ENCODE results near the gene B9D1. TPM values are rescaled to one million over a fixed set of nuclear protein-coding genes. Genes with fewer than 3 reads are reported as not detected.

Gene B9D1
- total RNA-seq, 1 donor from 2014 or later: 5.3 TPM

GRCh38 chr17:19378416-19379360 lies 16.2 kb upstream of the B9D1 start, which contains the start of gene MAPK7:
TSS of gene MAPK7 (plus strand) at chr17:19378498. CDS start at chr17:19378901, 403 bp downstream.
- ATAC-seq (no peak), DNase-seq (ENCODE audit: missing footprints) (no peak)
- intact Hi-C loops (cut with DNase I): loop anchor here (5.0 kb wide), 1 partner anchor 269 kb away; the partner anchor contains the start of gene ALDH3A2

- DNase-seq (ENCODE audit: missing footprints) (peak; percentile 100), ATAC-seq (peak; percentile 98)
- intact Hi-C loops (cut with DNase I): loop anchor here (5.0 kb wide), 1 partner anchor 269 kb away; the partner anchor contains the start of gene ALDH3A2
Measured at GRCh38 chr17:19377602-19378415, 15.3 kb upstream of the B9D1 start.

DNA sequence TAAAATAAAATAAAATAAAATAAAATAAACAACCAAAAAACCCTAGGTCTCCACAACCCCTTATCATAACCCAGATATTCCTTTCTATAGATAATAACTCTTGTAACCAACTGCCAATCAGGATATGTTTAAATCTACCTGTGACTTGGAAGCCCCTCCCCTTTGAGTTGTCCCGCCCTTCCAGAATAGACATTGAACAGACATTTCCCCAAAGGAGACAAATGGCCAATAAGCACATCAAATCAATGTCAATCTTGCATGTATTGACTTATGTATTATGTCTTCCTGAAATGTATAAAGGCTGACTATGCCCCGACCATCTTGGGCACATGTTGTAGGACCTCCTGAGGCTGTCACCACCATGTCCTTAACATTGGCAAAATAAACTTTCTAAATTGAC lies 14.3 kb upstream of the B9D1 start:
- intact Hi-C loops (cut with DNase I): loop anchor here (5.0 kb wide), 1 partner anchor 270 kb away; the partner anchor contains the start of gene ALDH3A2
- DNase-seq (ENCODE audit: missing footprints) (no peak), ATAC-seq (no peak)

DNA sequence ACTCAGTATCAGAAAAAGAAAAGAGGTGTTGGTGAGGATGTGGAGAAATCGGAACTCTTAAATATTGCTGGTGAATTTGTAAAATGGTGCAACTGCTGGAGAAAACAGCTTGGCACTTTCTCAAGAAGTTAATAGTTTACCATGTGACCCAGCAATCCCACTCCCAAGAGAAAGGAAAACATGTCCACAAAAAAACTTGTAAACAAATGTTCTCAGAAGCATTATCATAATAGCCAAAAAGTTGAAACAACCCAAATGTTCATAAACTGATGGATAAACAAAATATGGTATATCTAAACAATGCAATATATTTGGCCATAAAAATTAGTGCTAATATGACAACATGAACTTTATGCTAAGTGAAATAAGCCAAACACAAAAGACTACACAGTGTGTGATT lies 13.2 kb upstream of the B9D1 start:
- intact Hi-C loops (cut with DNase I): loop anchor here (5.0 kb wide), 1 partner anchor 272 kb away; the partner anchor contains the start of gene ALDH3A2

DNA sequence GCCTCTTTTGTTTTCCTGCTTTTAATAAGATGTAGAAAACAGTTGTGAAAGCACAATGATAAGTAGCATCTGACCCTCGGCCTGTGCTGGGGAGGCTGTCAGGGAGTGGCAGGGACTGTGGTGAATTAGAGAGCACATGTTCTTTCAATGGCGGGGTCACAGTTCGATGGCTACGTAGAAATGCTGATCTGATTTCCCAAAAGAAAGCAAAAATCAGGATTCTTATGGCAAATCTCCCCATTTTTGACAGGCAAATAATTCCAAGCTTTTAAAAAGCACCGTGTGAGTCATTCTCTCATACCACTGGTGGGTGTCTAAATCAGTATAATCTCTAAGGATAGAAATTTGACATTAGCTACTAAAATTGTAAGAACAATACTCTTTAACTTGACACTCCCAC lies 11.6 kb upstream of the B9D1 start:
- intact Hi-C loops (cut with DNase I): no loop called here
- ATAC-seq (no peak), DNase-seq (ENCODE audit: missing footprints) (no peak)

More for the DNA sequence above, 13.2 kb upstream of the B9D1 start:
- ATAC-seq (no peak), DNase-seq (ENCODE audit: missing footprints) (no peak)

DNA sequence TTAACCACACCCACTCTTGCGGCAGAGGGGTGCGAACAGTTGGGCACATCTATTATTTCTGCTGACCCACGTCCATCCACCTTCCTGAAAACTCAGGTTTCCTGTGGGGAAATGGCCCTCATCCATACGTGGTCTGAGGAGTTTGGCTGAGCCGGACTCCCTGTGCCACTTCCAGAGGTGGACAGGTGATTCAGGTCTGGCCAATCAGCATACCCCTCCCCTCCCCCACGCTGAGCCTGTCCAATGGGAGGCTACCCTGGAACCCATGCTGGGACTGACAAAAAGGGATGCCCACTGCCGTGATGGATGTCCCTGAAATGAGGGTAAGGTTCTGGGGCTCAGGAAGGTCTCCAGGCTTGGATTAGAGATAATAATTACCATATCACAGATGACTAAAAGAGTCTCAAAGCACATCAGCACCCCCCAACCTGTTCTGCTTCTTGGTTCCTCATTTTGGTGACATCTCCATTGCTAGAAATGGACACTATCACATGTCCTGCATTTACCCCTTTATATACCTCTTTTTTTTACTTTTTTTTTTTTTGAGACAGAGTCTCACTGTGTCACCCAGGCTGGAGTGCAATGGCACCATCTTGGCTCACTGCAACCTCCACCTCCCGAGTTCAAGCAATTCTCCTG lies 10.5 kb upstream of the B9D1 start:
- no peak for DNase-seq (ENCODE audit: missing footprints)
- intact Hi-C loops (cut with DNase I): no loop called here

GRCh38 chr17:19372439-19372838 lies 9.9 kb upstream of the B9D1 start:
- intact Hi-C loops (cut with DNase I): no loop called here
- no peak for DNase-seq (ENCODE audit: missing footprints)
- no peak for ATAC-seq

More for the DNA sequence above, 10.5 kb upstream of the B9D1 start:
- no peak for ATAC-seq

- DNase-seq (ENCODE audit: missing footprints) (no peak), ATAC-seq (no peak)
- intact Hi-C loops (cut with DNase I): no loop called here
Measured at GRCh38 chr17:19372011-19372370, 9.5 kb upstream of the B9D1 start.

GRCh38 chr17:19371259-19372010 lies 8.9 kb upstream of the B9D1 start:
- intact Hi-C loops (cut with DNase I): no loop called here
- no peak for DNase-seq (ENCODE audit: missing footprints)
- no peak for ATAC-seq

- intact Hi-C loops (cut with DNase I): no loop called here
- DNase-seq (ENCODE audit: missing footprints) (no peak), ATAC-seq (peak; percentile 67)
Measured at GRCh38 chr17:19370493-19370960, 8.0 kb upstream of the B9D1 start.

DNA sequence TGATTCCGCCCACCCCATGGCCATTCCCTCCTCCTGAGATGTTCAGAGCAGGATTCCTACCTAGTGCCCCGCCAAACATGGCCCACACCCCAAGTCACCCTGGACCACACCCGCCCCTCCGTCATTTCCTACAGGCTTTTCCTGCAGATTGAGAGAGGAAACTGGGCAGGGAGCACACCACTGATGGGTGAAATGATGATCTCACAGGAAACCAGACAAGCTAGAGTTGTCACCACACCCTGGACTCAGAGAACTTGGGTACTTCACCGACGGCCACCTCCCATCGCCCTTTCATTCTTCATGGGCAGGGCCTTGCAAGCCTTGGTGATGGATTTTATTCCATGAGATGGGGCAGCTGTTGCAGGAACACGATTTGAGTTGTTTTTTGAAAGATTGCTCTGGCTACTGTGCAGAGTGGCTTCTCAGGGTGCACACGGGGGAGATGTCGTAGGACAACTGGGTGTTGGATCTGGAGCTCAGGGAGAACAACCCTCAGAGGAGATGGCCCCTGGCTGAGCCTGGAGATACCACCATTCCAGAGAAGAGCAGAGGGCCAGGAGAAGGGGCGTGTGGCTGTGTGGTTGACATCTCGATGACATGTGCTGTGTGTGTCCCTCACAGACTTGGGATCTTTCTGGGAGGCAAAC lies 7.4 kb upstream of the B9D1 start:
- intact Hi-C loops (cut with DNase I): no loop called here
- ATAC-seq (peak; percentile 55), DNase-seq (ENCODE audit: missing footprints) (no peak)

GRCh38 chr17:19369107-19369778 lies 6.7 kb upstream of the B9D1 start:
- DNase-seq (ENCODE audit: missing footprints): no peak
- no peak for ATAC-seq
- intact Hi-C loops (cut with DNase I): no loop called here

DNA sequence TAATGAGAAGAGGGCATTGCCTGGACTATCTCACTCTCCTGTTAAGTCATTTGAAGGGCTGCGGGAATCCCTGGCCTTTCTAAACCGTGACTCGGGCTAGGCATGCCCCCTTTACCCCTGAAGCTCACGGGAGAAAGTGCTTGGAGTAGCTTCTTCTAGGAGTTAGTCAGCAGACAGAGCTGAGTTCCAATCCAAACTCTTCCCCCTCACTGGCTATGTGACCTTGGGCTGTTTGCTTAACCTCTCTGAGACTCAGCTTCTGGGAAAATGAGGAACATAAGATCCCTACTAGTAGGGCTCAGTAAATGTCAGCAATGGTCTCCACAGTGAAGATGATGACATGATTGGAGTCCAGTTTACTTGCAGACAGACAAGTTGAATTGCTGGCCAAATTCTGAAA lies 5.7 kb upstream of the B9D1 start:
- intact Hi-C loops (cut with DNase I): no loop called here
- ATAC-seq: no peak
- no peak for DNase-seq (ENCODE audit: missing footprints)

- intact Hi-C loops (cut with DNase I): no loop called here
- ATAC-seq: no peak
- no peak for DNase-seq (ENCODE audit: missing footprints)
Measured at GRCh38 chr17:19366637-19366972, 4.1 kb upstream of the B9D1 start.

DNA sequence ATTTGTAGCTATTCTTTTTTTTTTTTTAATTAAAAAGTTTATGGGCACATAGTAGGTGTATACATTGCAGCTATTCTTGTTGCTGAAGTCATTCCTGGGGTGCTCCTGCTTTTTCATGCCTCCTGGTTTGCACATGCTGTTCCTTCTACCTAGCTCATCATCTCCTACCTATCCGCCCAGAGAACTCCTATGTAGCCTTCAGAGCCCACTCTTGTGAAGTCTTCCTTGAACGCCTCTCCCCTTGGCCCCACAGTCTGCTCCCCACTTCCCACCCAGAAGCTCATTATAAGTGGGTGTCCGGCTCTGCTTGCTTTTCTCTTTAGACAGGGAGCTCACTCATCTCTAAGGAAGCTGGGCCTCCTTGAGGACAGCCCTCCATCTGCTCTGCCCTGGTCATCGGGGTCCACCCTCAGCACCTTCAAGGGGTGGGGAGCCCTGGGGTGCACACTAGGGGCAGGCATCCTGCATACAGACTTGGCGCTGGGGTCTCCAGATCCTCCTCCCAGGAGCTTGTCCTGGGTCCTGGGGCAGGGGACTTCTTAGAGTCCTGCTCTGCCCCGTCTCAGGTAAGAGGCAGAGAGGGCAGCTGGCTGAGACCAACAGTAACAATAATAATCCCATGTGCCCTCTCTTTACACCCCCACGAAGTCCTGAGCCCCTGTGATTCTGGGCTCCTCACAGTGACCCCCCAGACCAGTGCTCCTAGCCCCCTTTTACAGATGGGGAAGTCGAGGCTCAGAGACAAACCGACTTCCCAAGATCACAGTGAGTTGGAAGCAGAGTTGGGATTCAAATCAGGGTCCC lies 3.5 kb upstream of the B9D1 start:
- DNase-seq (ENCODE audit: missing footprints) (no peak), ATAC-seq (no peak)
- intact Hi-C loops (cut with DNase I): no loop called here

GRCh38 chr17:19365499-19365817 lies 2.9 kb upstream of the B9D1 start:
- no peak for ATAC-seq
- intact Hi-C loops (cut with DNase I): no loop called here
- no peak for DNase-seq (ENCODE audit: missing footprints)
